ENCODE data around the gene C1orf141. TPM values are rescaled to one million over a fixed set of nuclear protein-coding genes. Genes with fewer than 3 reads are reported as not detected.

Gene C1orf141
- total and polyA plus RNA-seq, 2 of the 8 experiments (the other 6 are each of a cell fraction or from before 2014, with no cell fraction given): not detected

GRCh38 chr1:67094191-67094590, 40.6 kb downstream of the C1orf141 start:
- Histone ChIP-seq H4K5ac (ENCODE audit: insufficient read length, low read depth, low read length) (no peak overlapping the region), H3K23ac (ENCODE audit: insufficient read length) (no peak overlapping the region), H3K27me3 (replicated peaks in 1 of 4; ENCODE audit: control insufficient read depth in 3 of 4, extremely low read depth in 1 of 4, insufficient read depth in 3 of 4, low read length in 3 of 4) (no peaks in the 10 kb centered on the region), H4K20me1 (replicated peaks in 1 of 2; ENCODE audit: control insufficient read depth in 1 of 2, insufficient read depth in 2 of 2, low read length in 2 of 2) (no peaks in the 10 kb centered on the region), H3K9ac (replicated peaks in 1 of 4; ENCODE audit: extremely low read depth in 1 of 4, low read depth in 3 of 4, low read length in 3 of 4) (no peak overlapping the region), H3K27ac (ENCODE audit: low read depth, low read length) (no peak overlapping the region), H3K4me1 (replicated peaks in 1 of 4; ENCODE audit: control insufficient read depth in 3 of 4, insufficient read depth in 4 of 4, low read length in 3 of 4) (peaks cover 1 to 10% (median 7%) of the 10 kb centered on the region in 4 experiments; a peak in 6 of 7 replicates), H3K36me3 (ENCODE audit: control insufficient read depth in 2 of 4, insufficient read depth in 4 of 4, low read length in 3 of 4) (no peaks in the 10 kb centered on the region), H3K4ac (replicated peaks; ENCODE audit: insufficient read length, low read depth, low read length) (no peak overlapping the region), H2BK20ac (ENCODE audit: low read length) (no peak overlapping the region), H2AK5ac (ENCODE audit: low read depth, low read length) (no peak overlapping the region), H4K91ac (replicated peaks; ENCODE audit: insufficient read length, low read length) (no peak overlapping the region), H2AFZ (ENCODE audit: low read length) (no peak overlapping the region), H3K56ac (replicated peaks; ENCODE audit: insufficient read length, low read depth, low read length) (no peak overlapping the region), H3K79me1 (ENCODE audit: low read depth, low read length) (no peaks in the 10 kb centered on the region), H2BK5ac (ENCODE audit: low read depth, low read length) (no peak overlapping the region), H3K23me2 (ENCODE audit: low read depth, low read length) (no peaks in the 10 kb centered on the region), H3K79me2 (ENCODE audit: control insufficient read depth in 1 of 2, insufficient read depth in 2 of 2, low read length in 2 of 2) (no peaks in the 10 kb centered on the region), H3K4me3 (ENCODE audit: extremely low read depth in 1 of 4, insufficient read depth in 2 of 4, low read depth in 3 of 4, low read length in 4 of 4) (no peak overlapping the region), H2BK120ac (replicated peaks; ENCODE audit: low read depth, low read length) (no peak overlapping the region), H3K14ac (ENCODE audit: insufficient read length) (no peak overlapping the region), H4K8ac (ENCODE audit: extremely low read depth, insufficient read depth, low read length) (no peak overlapping the region), H3K18ac (ENCODE audit: extremely low read depth, low read length) (no peak overlapping the region), H2BK12ac (ENCODE audit: low read depth, low read length) (no peak overlapping the region), H3K4me2 (ENCODE audit: insufficient read depth in 1 of 2, low read depth in 2 of 2, low read length in 2 of 2) (no peak overlapping the region), H2BK15ac (ENCODE audit: low read length) (no peak overlapping the region), H3K9me3 (ENCODE audit: insufficient read depth in 2 of 2, low read depth in 1 of 2, low read length in 1 of 2) (peaks cover 0 to 2% of the 10 kb centered on the region in 2 experiments; a peak in 1 of 4 replicates)
- WGBS, 2 experiments (ENCODE audit: extremely low coverage in 1 of 2, insufficient coverage in 1 of 2, insufficient read length in 1 of 2, insufficient replicate concordance in 2 of 2, low coverage in 1 of 2, low lambda C conversion rate in 2 of 2, missing lambda C conversion rate in 1 of 2): 95% methylated on average over 2 of the region's 2 CpGs; no CpG with 5 or more reads in 1 of the 2 experiments
- FAIRE-seq: no peak
- no peak for DNase-seq (ENCODE audit: low read depth in 1 of 2, low spot score in 2 of 2)
- CTCF ChIA-PET (ENCODE audit: partially characterized antibody): no interaction called here
- POLR2A ChIA-PET (ENCODE audit: partially characterized antibody): no interaction called here
- TF ChIP-seq SRF (IDR thresholded peaks at IDR 0.05; ENCODE audit: low read depth, low read length): no peak
- no peak for TF ChIP-seq POLR2A (IDR thresholded peaks at IDR 0.05; ENCODE audit: control extremely low read depth in 1 of 2, low read depth in 2 of 2, low read length in 2 of 2)
- no peak for TF ChIP-seq E2F6 (IDR thresholded peaks at IDR 0.05)
- TF ChIP-seq YY1 (IDR thresholded peaks at IDR 0.05; ENCODE audit: low read depth, low read length): no peak
- no peak for TF ChIP-seq USF2 (IDR thresholded peaks at IDR 0.05; ENCODE audit: low read length)
- no peak for TF ChIP-seq BRCA1 (IDR thresholded peaks at IDR 0.05; ENCODE audit: low read depth, low read length)
- no peak for TF ChIP-seq TAF1 (IDR thresholded peaks at IDR 0.05; ENCODE audit: low read depth, low read length)
- TF ChIP-seq GABPA (IDR thresholded peaks at IDR 0.05; ENCODE audit: borderline replicate concordance, insufficient read depth, low read length): no peak
- TF ChIP-seq RXRA (IDR thresholded peaks at IDR 0.05; ENCODE audit: insufficient read depth, low read depth, low read length): no peak
- no peak for TF ChIP-seq HDAC2 (IDR thresholded peaks at IDR 0.05; ENCODE audit: borderline replicate concordance in 1 of 2, low read depth in 2 of 2, low read length in 2 of 2)
- TF ChIP-seq POU5F1 (IDR thresholded peaks at IDR 0.05; ENCODE audit: low read depth, low read length): no peak
- TF ChIP-seq RBBP5 (IDR thresholded peaks at IDR 0.05; ENCODE audit: borderline replicate concordance, low read depth, low read length): no peak
- no peak for TF ChIP-seq ASH2L (IDR thresholded peaks at IDR 0.05; ENCODE audit: low read length)

Data from H1 (cell line).